Ascending aorta (tissue), 2 donors: ENCODE measurements around the gene NOX3. TPM values are rescaled to one million over a fixed set of nuclear protein-coding genes. Genes with fewer than 3 reads are reported as not detected.
A peak's percentile ranks its signal among the peaks of the same experiment; 100 is the strongest.

Source experiments
- DNase-seq, 2 donors: peaks; one replicate each; pipeline ENCODE4 v3.0.0-alpha.2; 2019; ENCODE audit warnings: low spot score in 2 of 2
- H3K27ac ChIP-seq, 2 donors: fragments of 200-600 bp; sonication (generic); one replicate each; pipeline ENCODE4 v1.5.1; 2016 to 2017; ENCODE audit warnings: mild to moderate bottlenecking in 1 of 2
- H3K27me3 ChIP-seq: fragments of 200-600 bp; sonication (generic); one replicate; pipeline ENCODE4 v1.5.1; 2017
- H3K36me3 ChIP-seq, 2 donors: fragments of 200-600 bp; sonication (generic); one replicate each; pipeline ENCODE4 v1.5.1; 2016
- H3K4me1 ChIP-seq, 2 donors: fragments of 200-600 bp; sonication (generic); one replicate each; pipeline ENCODE4 v1.5.1; 2016 to 2017; ENCODE audit warnings: mild to moderate bottlenecking in 1 of 2
- H3K4me3 ChIP-seq, 2 donors: fragments of 200-600 bp; sonication (generic); one replicate each; pipeline ENCODE4 v1.5.1; 2016 to 2017; ENCODE audit warnings: mild to moderate bottlenecking in 1 of 2
- H3K9me3 ChIP-seq, 2 donors: fragments of 200-600 bp; sonication (generic); one replicate each; pipeline ENCODE4 v1.5.1; 2016
- CTCF ChIP-seq, 3 experiments: fragments of 200-600 bp in 2 of 3; fragments of 450-650 bp in 1 of 3; sonication (generic) in 2 of 3; IDR thresholded peaks; one replicate each; pipeline ENCODE4 v1.5.1; 2016 to 2019; ENCODE audit warnings: antibody characterized with exemption in 3 of 3, mild to moderate bottlenecking in 1 of 3, moderate library complexity in 1 of 3
- intact Hi-C: fragments of 100-400 bp; cut with DNase I; formaldehyde crosslinking; loops from one replicate; pipeline ENCODE4 v1.15.1; 2023
- total RNA-seq: library from RNA; depleted of rRNA; stranded (reverse); fragments of >200 nt; gene quantifications from one replicate; pipeline ENCODE4 v1.1.0, GENCODE V29; 2016

The NOX3 gene
- total RNA-seq, 1 donor from 2014 or later: not detected

GRCh38 chr6:155448668-155449449 is 6.8 kb downstream of the NOX3 start:
- no peak for TF ChIP-seq CTCF (IDR thresholded peaks at IDR 0.05)
- no peak for DNase-seq
- no peak overlapping the region for H3K27ac ChIP-seq
- intact Hi-C loops: no loop called here
- no peaks in the 10 kb centered on the region for H3K27me3 ChIP-seq
- no peaks in the 10 kb centered on the region for H3K4me1 ChIP-seq
- H3K9me3 ChIP-seq: no peaks in the 10 kb centered on the region
- H3K4me3 ChIP-seq: peak overlapping the region in 1 of 2 donors; percentile 11
- H3K36me3 ChIP-seq: no peaks in the 10 kb centered on the region

DNA sequence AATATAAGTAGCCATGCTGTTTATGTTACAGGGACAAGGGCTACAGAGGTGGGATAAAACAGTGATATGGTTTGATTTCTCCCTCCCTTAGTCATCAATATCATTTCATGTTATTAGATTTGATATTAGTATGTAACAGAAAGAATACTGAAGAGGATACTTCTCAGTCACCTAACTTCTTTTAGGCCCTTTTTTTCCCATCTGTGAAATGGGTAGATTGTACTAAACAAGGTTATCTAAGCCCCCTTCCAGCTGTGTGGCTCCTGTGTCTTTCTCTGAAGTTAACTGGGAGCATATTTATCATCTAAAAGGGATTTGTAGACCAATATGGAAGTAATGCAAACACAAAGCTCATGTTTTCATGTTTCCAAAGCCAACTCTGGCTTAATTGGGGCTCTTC is 7.7 kb downstream of the NOX3 start:
- TF ChIP-seq CTCF (IDR thresholded peaks at IDR 0.05): no peak
- intact Hi-C loops: no loop called here
- Histone ChIP-seq H3K4me1 (no peaks in the 10 kb centered on the region), H3K27ac (no peak overlapping the region), H3K36me3 (no peaks in the 10 kb centered on the region), H3K9me3 (no peaks in the 10 kb centered on the region), H3K4me3 (no peak overlapping the region), H3K27me3 (no peaks in the 10 kb centered on the region)
- DNase-seq: no peak

GRCh38 chr6:155444952-155445903 is 10.4 kb downstream of the NOX3 start:
- no peak overlapping the region for H3K4me3 ChIP-seq
- no peak overlapping the region for H3K27ac ChIP-seq
- TF ChIP-seq CTCF (IDR thresholded peaks at IDR 0.05): no peak
- intact Hi-C loops: no loop called here
- no peaks in the 10 kb centered on the region for H3K27me3 ChIP-seq
- DNase-seq: no peak
- H3K36me3 ChIP-seq: no peaks in the 10 kb centered on the region
- H3K9me3 ChIP-seq: no peaks in the 10 kb centered on the region
- H3K4me1 ChIP-seq: no peaks in the 10 kb centered on the region

GRCh38 chr6:155444120-155444917 is 11.3 kb downstream of the NOX3 start:
- TF ChIP-seq CTCF (IDR thresholded peaks at IDR 0.05): no peak
- no peak overlapping the region for H3K27ac ChIP-seq
- no peaks in the 10 kb centered on the region for H3K4me1 ChIP-seq
- H3K36me3 ChIP-seq: no peaks in the 10 kb centered on the region
- H3K27me3 ChIP-seq: no peaks in the 10 kb centered on the region
- H3K9me3 ChIP-seq: no peaks in the 10 kb centered on the region
- no peak overlapping the region for H3K4me3 ChIP-seq
- no peak for DNase-seq
- intact Hi-C loops: no loop called here

GRCh38 chr6:155443168-155443567 is 12.5 kb downstream of the NOX3 start:
- no peaks in the 10 kb centered on the region for H3K36me3 ChIP-seq
- no peaks in the 10 kb centered on the region for H3K9me3 ChIP-seq
- H3K27me3 ChIP-seq: no peaks in the 10 kb centered on the region
- TF ChIP-seq CTCF (IDR thresholded peaks at IDR 0.05): no peak
- H3K4me1 ChIP-seq: no peaks in the 10 kb centered on the region
- no peak for DNase-seq
- intact Hi-C loops: no loop called here
- no peak overlapping the region for H3K27ac ChIP-seq
- H3K4me3 ChIP-seq: no peak overlapping the region
